ENCODE data around the gene UST.
"Not testable (repeated sequence)": the region's sequence is repeated elsewhere in the genome, so short reads cannot be mapped to it uniquely, and the experiment has no call there.

The UST gene

GRCh38 chr6:148857798-148858390, 111.1 kb downstream of the UST start:
- no peak for DNase-seq (ENCODE audit: low read depth in 1 of 2, low spot score in 1 of 2)
- in situ Hi-C loops (cut with HindIII; ENCODE audit: low pct_unique_long_range_greater_than_20kb, low sequenced_read_pairs) = no loop called here
- TF ChIP-seq JUND (IDR thresholded peaks at IDR 0.05; ENCODE audit: low read depth) = no peak

GRCh38 chr6:148864132-148864531, 117.3 kb downstream of the UST start:
- DNase-seq (ENCODE audit: low read depth in 1 of 2, low spot score in 1 of 2); in situ Hi-C loops (cut with HindIII; ENCODE audit: low pct_unique_long_range_greater_than_20kb, low sequenced_read_pairs): not testable (repeated sequence)

- in situ Hi-C loops (cut with HindIII; ENCODE audit: low pct_unique_long_range_greater_than_20kb, low sequenced_read_pairs) = no loop called here
- no peak for TF ChIP-seq JUND (IDR thresholded peaks at IDR 0.05; ENCODE audit: low read depth)
- no peak for DNase-seq (ENCODE audit: low read depth in 1 of 2, low spot score in 1 of 2)
These were observed 118.1 kb downstream of the UST start for GRCh38 chr6:148864941-148865340.

- in situ Hi-C loops (cut with HindIII; ENCODE audit: low pct_unique_long_range_greater_than_20kb, low sequenced_read_pairs) = no loop called here
- no peak for TF ChIP-seq JUND (IDR thresholded peaks at IDR 0.05; ENCODE audit: low read depth)
- no peak for DNase-seq (ENCODE audit: low read depth in 1 of 2, low spot score in 1 of 2)
These were observed 119.9 kb downstream of the UST start for GRCh38 chr6:148866657-148867268.

- no peak for TF ChIP-seq JUND (IDR thresholded peaks at IDR 0.05; ENCODE audit: low read depth)
- in situ Hi-C loops (cut with HindIII; ENCODE audit: low pct_unique_long_range_greater_than_20kb, low sequenced_read_pairs) = no loop called here
- DNase-seq (ENCODE audit: low read depth in 1 of 2, low spot score in 1 of 2) = no peak
These were observed 121.0 kb downstream of the UST start for GRCh38 chr6:148867862-148868261.

- no peak for DNase-seq (ENCODE audit: low read depth in 1 of 2, low spot score in 1 of 2)
- no peak for TF ChIP-seq JUND (IDR thresholded peaks at IDR 0.05; ENCODE audit: low read depth)
- in situ Hi-C loops (cut with HindIII; ENCODE audit: low pct_unique_long_range_greater_than_20kb, low sequenced_read_pairs) = no loop called here
These were observed 121.5 kb downstream of the UST start for GRCh38 chr6:148868314-148868713.

GRCh38 chr6:148868901-148869300, 122.1 kb downstream of the UST start:
- in situ Hi-C loops (cut with HindIII; ENCODE audit: low pct_unique_long_range_greater_than_20kb, low sequenced_read_pairs) = no loop called here
- DNase-seq (ENCODE audit: low read depth in 1 of 2, low spot score in 1 of 2) = peak in 1 of 2 experiments; percentile 7
- no peak for TF ChIP-seq JUND (IDR thresholded peaks at IDR 0.05; ENCODE audit: low read depth)

- in situ Hi-C loops (cut with HindIII; ENCODE audit: low pct_unique_long_range_greater_than_20kb, low sequenced_read_pairs) = no loop called here
- no peak for TF ChIP-seq JUND (IDR thresholded peaks at IDR 0.05; ENCODE audit: low read depth)
- no peak for DNase-seq (ENCODE audit: low read depth in 1 of 2, low spot score in 1 of 2)
These were observed 122.8 kb downstream of the UST start for GRCh38 chr6:148869585-148869984.

GRCh38 chr6:148873154-148873553, 126.3 kb downstream of the UST start:
- DNase-seq (ENCODE audit: low read depth in 1 of 2, low spot score in 1 of 2) = no peak
- in situ Hi-C loops (cut with HindIII; ENCODE audit: low pct_unique_long_range_greater_than_20kb, low sequenced_read_pairs) = no loop called here
- no peak for TF ChIP-seq JUND (IDR thresholded peaks at IDR 0.05; ENCODE audit: low read depth)

- TF ChIP-seq JUND (IDR thresholded peaks at IDR 0.05; ENCODE audit: low read depth) = no peak
- in situ Hi-C loops (cut with HindIII; ENCODE audit: low pct_unique_long_range_greater_than_20kb, low sequenced_read_pairs) = no loop called here
- no peak for DNase-seq (ENCODE audit: low read depth in 1 of 2, low spot score in 1 of 2)
These were observed 127.0 kb downstream of the UST start for GRCh38 chr6:148873868-148874267.

GRCh38 chr6:148874698-148875293, 128.0 kb downstream of the UST start:
- TF ChIP-seq JUND (IDR thresholded peaks at IDR 0.05; ENCODE audit: low read depth) = no peak
- no peak for DNase-seq (ENCODE audit: low read depth in 1 of 2, low spot score in 1 of 2)
- in situ Hi-C loops (cut with HindIII; ENCODE audit: low pct_unique_long_range_greater_than_20kb, low sequenced_read_pairs) = no loop called here

- no peak for DNase-seq (ENCODE audit: low read depth in 1 of 2, low spot score in 1 of 2)
- in situ Hi-C loops (cut with HindIII; ENCODE audit: low pct_unique_long_range_greater_than_20kb, low sequenced_read_pairs) = no loop called here
- TF ChIP-seq JUND (IDR thresholded peaks at IDR 0.05; ENCODE audit: low read depth) = no peak
These were observed 131.9 kb downstream of the UST start for GRCh38 chr6:148878683-148879082.

GRCh38 chr6:148880742-148881141, 133.9 kb downstream of the UST start:
- in situ Hi-C loops (cut with HindIII; ENCODE audit: low pct_unique_long_range_greater_than_20kb, low sequenced_read_pairs); DNase-seq (ENCODE audit: low read depth in 1 of 2, low spot score in 1 of 2): not testable (repeated sequence)

Measured in T47D (cell line).